Measurements from ENCODE around the gene KCNQ5.
A peak's percentile ranks its signal among the peaks of the same experiment; 100 is the strongest.

The KCNQ5 gene

GRCh38 chr6:72702421-72702820 is 80.6 kb downstream of the KCNQ5 start:
- no peak overlapping the region for H3K9ac ChIP-seq (ENCODE audit: insufficient read length)
- H3K36me3 ChIP-seq (ENCODE audit: insufficient read depth, low read length) = no peaks in the 10 kb centered on the region
- TF ChIP-seq FOXP2 (optimal IDR thresholded peaks at IDR 0.05; ENCODE audit: control extremely low read depth, extremely low read length, insufficient read depth) (no peak), EZH2 (IDR thresholded peaks at IDR 0.05) (no peak), POLR2AphosphoS5 (IDR thresholded peaks at IDR 0.05; ENCODE audit: borderline replicate concordance, low read depth, low read length) (no peak)
- H3K27ac ChIP-seq = no peak overlapping the region
- H3K9me3 ChIP-seq (ENCODE audit: low read depth, low read length) = no peaks in the 10 kb centered on the region
- no peak overlapping the region for H3K4me3 ChIP-seq
- DNase-seq (ENCODE audit: low read depth, low spot score) = no peak

DNA sequence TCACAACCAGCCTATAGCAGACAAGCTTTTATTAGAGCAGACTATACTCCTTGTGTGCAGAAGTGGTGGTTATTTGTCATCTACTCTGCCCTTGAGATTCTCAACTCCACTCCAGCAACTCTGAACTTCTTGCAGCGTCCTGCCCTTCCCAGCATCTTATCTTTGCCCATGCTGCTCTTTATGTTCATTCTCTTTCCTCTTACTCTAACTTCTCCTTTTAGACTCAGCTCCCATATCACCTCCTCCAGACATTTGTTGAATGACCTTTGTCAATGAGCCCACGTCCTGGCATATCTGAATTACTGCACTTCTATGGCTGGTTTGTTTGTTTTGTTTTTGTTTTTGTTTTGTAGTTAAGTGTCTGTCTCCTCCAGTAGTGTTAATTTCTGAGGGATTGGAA is 81.2 kb downstream of the KCNQ5 start:
- Histone ChIP-seq H3K9me3 (ENCODE audit: low read depth, low read length) (no peaks in the 10 kb centered on the region), H3K9ac (ENCODE audit: insufficient read length) (no peak overlapping the region), H3K36me3 (ENCODE audit: insufficient read depth, low read length) (no peaks in the 10 kb centered on the region), H3K27ac (no peak overlapping the region), H3K4me3 (no peak overlapping the region)
- DNase-seq (ENCODE audit: low read depth, low spot score) = no peak
- TF ChIP-seq EZH2 (IDR thresholded peaks at IDR 0.05) (no peak), POLR2AphosphoS5 (IDR thresholded peaks at IDR 0.05; ENCODE audit: borderline replicate concordance, low read depth, low read length) (no peak), FOXP2 (optimal IDR thresholded peaks at IDR 0.05; ENCODE audit: control extremely low read depth, extremely low read length, insufficient read depth) (no peak)

DNA sequence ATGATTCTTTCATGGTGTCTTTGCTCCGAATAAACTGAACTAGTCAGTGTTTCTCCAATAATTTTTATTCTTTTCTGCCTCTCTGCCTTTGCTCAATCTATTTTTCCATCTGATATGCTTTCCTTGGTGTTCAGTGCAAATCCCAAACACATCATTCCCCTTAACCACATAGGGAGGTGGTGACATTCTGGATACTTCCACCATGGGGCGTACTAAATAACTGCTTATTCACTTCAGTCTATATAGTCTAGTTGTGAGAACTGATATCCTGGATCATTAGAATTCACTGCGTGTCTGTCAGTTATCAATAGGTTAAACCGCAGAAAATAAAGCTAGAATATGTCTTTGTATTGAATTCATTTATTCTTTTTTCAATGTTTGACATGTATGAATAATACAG is 83.1 kb downstream of the KCNQ5 start:
- no peak for DNase-seq (ENCODE audit: low read depth, low spot score)
- Histone ChIP-seq H3K36me3 (ENCODE audit: insufficient read depth, low read length) (no peaks in the 10 kb centered on the region), H3K9me3 (ENCODE audit: low read depth, low read length) (no peaks in the 10 kb centered on the region), H3K4me3 (no peak overlapping the region), H3K27ac (no peak overlapping the region), H3K9ac (ENCODE audit: insufficient read length) (no peak overlapping the region)
- TF ChIP-seq FOXP2 (optimal IDR thresholded peaks at IDR 0.05; ENCODE audit: control extremely low read depth, extremely low read length, insufficient read depth) (no peak), POLR2AphosphoS5 (IDR thresholded peaks at IDR 0.05; ENCODE audit: borderline replicate concordance, low read depth, low read length) (no peak), EZH2 (IDR thresholded peaks at IDR 0.05) (no peak)

DNA sequence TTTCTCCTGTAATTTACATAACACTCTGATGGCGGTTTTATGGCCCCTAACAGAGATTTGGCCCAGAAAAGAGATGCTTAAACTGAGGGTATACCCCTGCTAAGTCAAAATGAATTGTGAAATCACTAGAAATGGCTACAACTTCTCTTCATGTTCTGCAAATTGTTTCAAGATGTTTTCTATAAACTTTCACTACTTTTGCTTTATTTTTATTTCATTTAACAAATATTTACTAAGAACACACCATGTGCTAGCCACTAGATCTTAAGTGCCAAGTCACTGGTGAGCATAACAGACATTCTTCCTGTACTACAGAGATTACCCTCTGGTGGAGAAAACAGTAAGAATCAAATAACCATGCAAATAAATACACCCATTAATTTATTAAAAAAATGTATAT is 87.6 kb downstream of the KCNQ5 start:
- no peak for TF ChIP-seq EZH2 (IDR thresholded peaks at IDR 0.05)
- no peak for TF ChIP-seq POLR2AphosphoS5 (IDR thresholded peaks at IDR 0.05; ENCODE audit: borderline replicate concordance, low read depth, low read length)
- no peak for TF ChIP-seq FOXP2 (optimal IDR thresholded peaks at IDR 0.05; ENCODE audit: control extremely low read depth, extremely low read length, insufficient read depth)
- H3K27ac ChIP-seq = no peak overlapping the region
- H3K4me3 ChIP-seq = no peak overlapping the region
- DNase-seq (ENCODE audit: low read depth, low spot score) = peak; percentile 16
- no peaks in the 10 kb centered on the region for H3K9me3 ChIP-seq (ENCODE audit: low read depth, low read length)
- H3K9ac ChIP-seq (ENCODE audit: insufficient read length) = no peak overlapping the region
- peaks cover 7% of the 10 kb centered on the region; the same call in 1 of the 2 replicates for H3K36me3 ChIP-seq (ENCODE audit: insufficient read depth, low read length)

GRCh38 chr6:72711731-72712130 is 89.9 kb downstream of the KCNQ5 start:
- H3K27ac ChIP-seq = no peak overlapping the region
- peaks cover 7% of the 10 kb centered on the region; the same call in 1 of the 2 replicates for H3K36me3 ChIP-seq (ENCODE audit: insufficient read depth, low read length)
- TF ChIP-seq POLR2AphosphoS5 (IDR thresholded peaks at IDR 0.05; ENCODE audit: borderline replicate concordance, low read depth, low read length) (no peak), EZH2 (IDR thresholded peaks at IDR 0.05) (no peak), FOXP2 (optimal IDR thresholded peaks at IDR 0.05; ENCODE audit: control extremely low read depth, extremely low read length, insufficient read depth) (no peak)
- H3K4me3 ChIP-seq = no peak overlapping the region
- no peak overlapping the region for H3K9ac ChIP-seq (ENCODE audit: insufficient read length)
- no peaks in the 10 kb centered on the region for H3K9me3 ChIP-seq (ENCODE audit: low read depth, low read length)
- DNase-seq (ENCODE audit: low read depth, low spot score) = no peak

DNA sequence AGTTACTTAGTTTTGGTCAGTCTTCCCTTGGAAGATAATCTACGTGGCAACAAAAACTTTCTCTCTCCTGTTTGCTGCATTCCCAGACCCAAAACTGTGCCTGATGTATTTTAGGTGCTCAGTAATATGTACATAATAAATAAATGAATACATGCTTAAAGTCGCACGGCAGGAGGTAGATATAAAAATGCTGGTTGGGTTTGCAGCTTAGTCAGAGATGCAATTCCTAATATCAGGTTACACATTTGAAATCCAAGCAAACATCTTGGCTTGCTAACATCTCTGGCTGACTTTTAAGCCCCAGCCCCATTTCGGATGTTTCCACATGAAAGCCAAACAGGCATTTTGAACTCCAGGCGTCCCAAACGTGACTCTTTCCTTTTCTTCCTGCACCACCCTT is 91.0 kb downstream of the KCNQ5 start:
- Histone ChIP-seq H3K36me3 (ENCODE audit: insufficient read depth, low read length) (peaks cover 7% of the 10 kb centered on the region; the same call in 1 of the 2 replicates), H3K4me3 (no peak overlapping the region), H3K27ac (no peak overlapping the region), H3K9ac (ENCODE audit: insufficient read length) (no peak overlapping the region), H3K9me3 (ENCODE audit: low read depth, low read length) (no peaks in the 10 kb centered on the region)
- TF ChIP-seq EZH2 (IDR thresholded peaks at IDR 0.05) = no peak
- TF ChIP-seq FOXP2 (optimal IDR thresholded peaks at IDR 0.05; ENCODE audit: control extremely low read depth, extremely low read length, insufficient read depth) = no peak
- TF ChIP-seq POLR2AphosphoS5 (IDR thresholded peaks at IDR 0.05; ENCODE audit: borderline replicate concordance, low read depth, low read length) = no peak
- no peak for DNase-seq (ENCODE audit: low read depth, low spot score)

DNA sequence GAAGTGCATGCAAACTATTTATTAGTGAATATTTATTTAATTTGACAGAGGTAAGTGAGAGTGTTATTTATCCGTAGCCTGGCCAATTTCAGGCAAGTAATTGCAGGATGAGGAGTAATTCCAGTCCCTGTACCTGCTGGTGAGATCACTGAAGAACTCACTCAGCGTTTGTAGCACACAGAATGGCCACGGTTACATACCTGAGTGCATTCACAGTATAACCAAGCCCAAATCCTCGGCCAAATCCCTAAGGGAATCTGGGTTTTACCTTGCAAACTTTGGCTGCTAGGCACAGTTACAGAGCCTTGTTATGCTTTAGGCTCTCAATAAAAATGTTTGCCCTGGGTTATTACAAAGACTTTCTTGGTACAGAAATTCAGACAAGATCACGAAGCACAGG is 93.3 kb downstream of the KCNQ5 start:
- Histone ChIP-seq H3K36me3 (ENCODE audit: insufficient read depth, low read length) (peaks cover 7% of the 10 kb centered on the region; the same call in 1 of the 2 replicates), H3K9ac (ENCODE audit: insufficient read length) (no peak overlapping the region), H3K9me3 (ENCODE audit: low read depth, low read length) (no peaks in the 10 kb centered on the region), H3K27ac (no peak overlapping the region), H3K4me3 (no peak overlapping the region)
- no peak for DNase-seq (ENCODE audit: low read depth, low spot score)
- TF ChIP-seq FOXP2 (optimal IDR thresholded peaks at IDR 0.05; ENCODE audit: control extremely low read depth, extremely low read length, insufficient read depth) = no peak
- no peak for TF ChIP-seq EZH2 (IDR thresholded peaks at IDR 0.05)
- no peak for TF ChIP-seq POLR2AphosphoS5 (IDR thresholded peaks at IDR 0.05; ENCODE audit: borderline replicate concordance, low read depth, low read length)

DNA sequence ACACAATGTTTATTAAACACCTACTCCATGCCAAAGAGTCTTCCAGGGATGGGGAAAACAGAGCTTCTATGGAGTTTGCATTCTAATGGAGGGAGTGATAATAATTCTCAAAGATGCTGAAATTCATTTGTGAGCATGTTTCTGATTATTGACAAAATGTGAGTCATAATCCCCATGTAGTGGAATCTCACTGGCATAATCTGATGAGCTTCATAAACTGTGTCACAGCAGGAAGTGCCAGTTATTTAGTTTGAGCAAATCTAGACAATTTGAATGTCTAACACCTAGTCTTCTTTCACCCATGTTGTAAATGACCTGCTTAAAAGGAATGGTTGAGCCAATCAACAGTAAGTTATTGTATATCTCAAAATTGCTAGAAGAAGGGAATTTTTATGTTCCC is 95.1 kb downstream of the KCNQ5 start:
- no peak overlapping the region for H3K4me3 ChIP-seq
- H3K36me3 ChIP-seq (ENCODE audit: insufficient read depth, low read length) = no peaks in the 10 kb centered on the region
- no peak overlapping the region for H3K9ac ChIP-seq (ENCODE audit: insufficient read length)
- H3K27ac ChIP-seq = no peak overlapping the region
- TF ChIP-seq EZH2 (IDR thresholded peaks at IDR 0.05) = no peak
- no peak for TF ChIP-seq FOXP2 (optimal IDR thresholded peaks at IDR 0.05; ENCODE audit: control extremely low read depth, extremely low read length, insufficient read depth)
- TF ChIP-seq POLR2AphosphoS5 (IDR thresholded peaks at IDR 0.05; ENCODE audit: borderline replicate concordance, low read depth, low read length) = no peak
- no peaks in the 10 kb centered on the region for H3K9me3 ChIP-seq (ENCODE audit: low read depth, low read length)
- no peak for DNase-seq (ENCODE audit: low read depth, low spot score)

DNA sequence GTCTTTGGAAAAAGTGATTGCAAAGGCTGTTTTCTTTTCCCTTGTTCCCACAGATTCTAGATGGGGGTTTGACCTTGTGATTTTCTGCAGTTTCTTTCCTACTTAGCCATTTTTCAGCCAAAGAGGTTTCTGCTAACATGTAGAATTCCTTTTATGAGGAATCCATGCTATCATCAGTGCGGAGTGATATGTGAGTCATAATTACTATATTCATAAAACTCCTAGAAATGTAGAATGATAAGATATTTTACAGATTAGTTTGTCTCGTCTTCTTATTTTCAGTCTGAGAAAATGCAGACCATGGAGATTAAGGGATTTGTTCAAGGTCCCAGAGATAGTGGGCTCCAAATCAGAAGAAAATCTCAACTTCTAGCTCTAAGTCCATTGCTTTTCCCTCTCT is 98.6 kb downstream of the KCNQ5 start:
- no peak for DNase-seq (ENCODE audit: low read depth, low spot score)
- Histone ChIP-seq H3K36me3 (ENCODE audit: insufficient read depth, low read length) (no peaks in the 10 kb centered on the region), H3K9ac (ENCODE audit: insufficient read length) (no peak overlapping the region), H3K27ac (no peak overlapping the region), H3K9me3 (ENCODE audit: low read depth, low read length) (no peaks in the 10 kb centered on the region), H3K4me3 (no peak overlapping the region)
- no peak for TF ChIP-seq FOXP2 (optimal IDR thresholded peaks at IDR 0.05; ENCODE audit: control extremely low read depth, extremely low read length, insufficient read depth)
- no peak for TF ChIP-seq EZH2 (IDR thresholded peaks at IDR 0.05)
- TF ChIP-seq POLR2AphosphoS5 (IDR thresholded peaks at IDR 0.05; ENCODE audit: borderline replicate concordance, low read depth, low read length) = no peak
